Spleen (tissue), 7 donors: Measurements from ENCODE around the gene PTPN2.

Experiments used
- CTCF ChIP-seq, 11 experiments: fragments of 200-600 bp in 7 of 11; fragments of 450-650 bp in 4 of 11; sonication (generic) in 4 of 11; IDR thresholded peaks in 8 of 11; conservative IDR thresholded peaks in 3 of 11; 1 replicate in 7 of 11; 2 replicates in 4 of 11; pipeline versions ENCODE4 v1.4.0 to v1.8.0; 2016 to 2021; ENCODE audit warnings: antibody characterized with exemption in 11 of 11, inconsistent platforms in 4 of 11, mild to moderate bottlenecking in 1 of 11
- POLR2AphosphoS5 ChIP-seq, 3 donors: sonication (generic); formaldehyde crosslinking; IDR thresholded peaks; one replicate each; pipeline ENCODE4 v1.5.1; 2017; ENCODE audit warnings: antibody characterized with exemption in 3 of 3
- donor health status: DM: no; HTN: no; CAD: no; lungs with moderate emphysema.
- donor health status: DM: no; HTN: no; CAD: no.
- donor health status: DM: no; HTN: no; CAD: no.

GRCh38 chr18:12774982-12775381, 109.1 kb downstream of the PTPN2 start:
- TF ChIP-seq CTCF (IDR thresholded peaks at IDR 0.05 in 8 of 11, conservative IDR thresholded peaks at IDR 0.05 in 3 of 11) (no peak), POLR2AphosphoS5 (IDR thresholded peaks at IDR 0.05) (no peak)
